HEK293 (cell line): Measurements from ENCODE around the gene EHD2.
A peak's percentile ranks its signal among the peaks of the same experiment; 100 is the strongest.

Experiments used
- CTCF ChIA-PET: fragments of 350-600 bp; formaldehyde crosslinking; extraction: SDS; loops from one replicate; lab custom pipeline; 2021; ENCODE audit warnings: antibody characterized with exemption; lab: Yijun Ruan, JAX
- POLR2A ChIA-PET: fragments of 300-600 bp; formaldehyde crosslinking; extraction: SDS; loops from one replicate; lab custom pipeline; 2020; ENCODE audit warnings: antibody characterized with exemption, inconsistent platforms; lab: Yijun Ruan, JAX
- H3K27ac ChIP-seq: fragments of 200-500 bp; sonication (Bioruptor generic); 2 replicates; pipeline ENCODE4 v1.5.1; 2014; ENCODE audit warnings: low read depth, low read length, control low read depth, inconsistent platforms; ENCODE audit errors: extremely low read depth
- H3K36me3 ChIP-seq, 2 experiments: fragments of 200-500 bp in 1 of 2; sonication (Bioruptor generic) in 1 of 2; 1 replicate in 1 of 2; 2 replicates in 1 of 2; pipeline ENCODE4 v1.5.1; 2014 to 2017; ENCODE audit warnings: inconsistent platforms in 2 of 2, low read length in 2 of 2; ENCODE audit not compliant: control insufficient read depth in 2 of 2, insufficient read depth in 1 of 2
- H3K4me1 ChIP-seq: fragments of 200-500 bp; sonication (Bioruptor generic); 2 replicates; pipeline ENCODE4 v1.5.1; 2014; ENCODE audit warnings: mild to moderate bottlenecking, low read length, inconsistent platforms; ENCODE audit not compliant: control insufficient read depth, insufficient read depth
- H3K4me3 ChIP-seq: 2 replicates; pipeline ENCODE4 v1.5.1; 2011; ENCODE audit warnings: low read depth, mild to moderate bottlenecking, control low read depth, low read length, moderate library complexity
- H3K9me3 ChIP-seq: fragments of 200-500 bp; sonication (Bioruptor generic); 2 replicates; pipeline ENCODE4 v1.5.1; 2014; ENCODE audit warnings: low read depth, low read length, inconsistent platforms; ENCODE audit not compliant: control insufficient read depth, insufficient read depth
- CTCF ChIP-seq: fragments of 450-650 bp; formaldehyde crosslinking; IDR thresholded peaks from 2 replicates; pipeline ENCODE4 v1.5.1; 2016; ENCODE audit warnings: missing biosample characterization, missing genetic modification characterization
- EGR2 ChIP-seq: fragments of 450-650 bp; formaldehyde crosslinking; IDR thresholded peaks from 2 replicates; pipeline ENCODE4 v1.5.1; 2016; ENCODE audit warnings: low read depth, missing biosample characterization, missing genetic modification characterization
- GLI4 ChIP-seq: fragments of 450-650 bp; formaldehyde crosslinking; IDR thresholded peaks from 2 replicates; pipeline ENCODE4 v1.5.1; 2016; ENCODE audit warnings: missing biosample characterization, missing genetic modification characterization
- HOXA7 ChIP-seq: sonication (generic); formaldehyde crosslinking; IDR thresholded peaks from 2 replicates; pipeline ENCODE4 v1.8.1; 2022; ENCODE audit warnings: missing genetic modification reagents, borderline replicate concordance
- PRDM10 ChIP-seq: fragments of 450-650 bp; formaldehyde crosslinking; IDR thresholded peaks from 2 replicates; pipeline ENCODE4 v1.5.1; 2016; ENCODE audit warnings: missing biosample characterization, missing genetic modification characterization
- SP3 ChIP-seq: fragments of 450-650 bp; formaldehyde crosslinking; IDR thresholded peaks from 2 replicates; pipeline ENCODE4 v1.5.1; 2016; ENCODE audit warnings: missing biosample characterization, missing genetic modification characterization
- SP7 ChIP-seq: fragments of 450-650 bp; formaldehyde crosslinking; IDR thresholded peaks from 2 replicates; pipeline ENCODE4 v1.5.1; 2016; ENCODE audit warnings: missing biosample characterization, missing genetic modification characterization
- ZBTB48 ChIP-seq: fragments of 450-650 bp; formaldehyde crosslinking; IDR thresholded peaks from 2 replicates; pipeline ENCODE4 v1.5.1; 2016; ENCODE audit warnings: missing biosample characterization, missing genetic modification characterization
- ZNF138 ChIP-seq: fragments of 450-650 bp; formaldehyde crosslinking; IDR thresholded peaks from 2 replicates; pipeline ENCODE4 v1.5.1; 2016; ENCODE audit warnings: missing biosample characterization, missing genetic modification characterization, borderline replicate concordance
- ZNF146 ChIP-seq: fragments of 450-650 bp; formaldehyde crosslinking; IDR thresholded peaks from 2 replicates; pipeline ENCODE4 v1.5.1; 2016; ENCODE audit warnings: missing biosample characterization, missing genetic modification characterization
- ZNF23 ChIP-seq: fragments of 450-650 bp; formaldehyde crosslinking; IDR thresholded peaks from 2 replicates; pipeline ENCODE4 v1.5.1; 2016; ENCODE audit warnings: missing biosample characterization, missing genetic modification characterization, borderline replicate concordance
- ZNF248 ChIP-seq: fragments of 450-650 bp; formaldehyde crosslinking; IDR thresholded peaks from 2 replicates; pipeline ENCODE4 v1.5.1; 2017; ENCODE audit warnings: missing biosample characterization, missing genetic modification characterization
- ZNF280D ChIP-seq: fragments of 450-650 bp; formaldehyde crosslinking; IDR thresholded peaks from 2 replicates; pipeline ENCODE4 v1.5.1; 2016; ENCODE audit warnings: missing biosample characterization, missing genetic modification characterization
- ZNF366 ChIP-seq: fragments of 450-650 bp; formaldehyde crosslinking; conservative IDR thresholded peaks from 2 replicates; pipeline ENCODE4 v1.5.1; 2016; ENCODE audit warnings: missing biosample characterization, missing genetic modification characterization
- ZNF580 ChIP-seq: fragments of 450-650 bp; formaldehyde crosslinking; IDR thresholded peaks from 2 replicates; pipeline ENCODE4 v1.5.1; 2016; ENCODE audit warnings: missing biosample characterization, missing genetic modification characterization
- ZNF629 ChIP-seq: fragments of 450-650 bp; formaldehyde crosslinking; IDR thresholded peaks from 2 replicates; pipeline ENCODE4 v1.5.1; 2017; ENCODE audit warnings: missing biosample characterization, missing genetic modification characterization
- ZNF670 ChIP-seq: fragments of 450-650 bp; formaldehyde crosslinking; IDR thresholded peaks from 2 replicates; pipeline ENCODE4 v1.5.1; 2016; ENCODE audit warnings: missing biosample characterization, missing genetic modification characterization, low read depth
- ZSCAN23 ChIP-seq: fragments of 450-650 bp; formaldehyde crosslinking; IDR thresholded peaks from 2 replicates; pipeline ENCODE4 v1.5.1; 2016; ENCODE audit warnings: missing biosample characterization, missing genetic modification characterization
- ZXDB ChIP-seq: fragments of 450-650 bp; formaldehyde crosslinking; IDR thresholded peaks from 2 replicates; pipeline ENCODE4 v1.5.1; 2016; ENCODE audit warnings: missing biosample characterization, missing genetic modification characterization
- TF ChIP-seq, protein P1 (sequence below): fragments of 450-650 bp; formaldehyde crosslinking; IDR thresholded peaks from 2 replicates; pipeline ENCODE4 v1.5.1; 2017; ENCODE audit warnings: missing biosample characterization, missing genetic modification characterization

Gene EHD2

GRCh38 chr19:47790398-47790814 lies 77.2 kb downstream of the EHD2 start (continued):
- TF ChIP-seq ZNF629 (tag by site-specific recombination) (0 out of 2 replicates have a peak, but pooled peaks have one; percentile 24), CTCF (tag by site-specific recombination) (peak; percentile 85), SP3 (tag by site-specific recombination) (peak; percentile 36; the same call in 1 of the 2 replicates), PRDM10 (peak; percentile 51), ZNF138 (tag by site-specific recombination) (no peak), ZNF670 (tag by site-specific recombination) (no peak), SP7 (tag by site-specific recombination) (peak; percentile 29; the same call in 1 of the 2 replicates), EGR2 (tag by site-specific recombination) (peak; percentile 42), ZNF366 (tag by site-specific recombination) (0 out of 2 replicates have a peak, but pooled peaks have one; percentile 32), ZXDB (tag by site-specific recombination) (0 out of 2 replicates have a peak, but pooled peaks have one; percentile 15), ZNF248 (tag by site-specific recombination) (no peak)
- TF ChIP-seq, protein P1, sequence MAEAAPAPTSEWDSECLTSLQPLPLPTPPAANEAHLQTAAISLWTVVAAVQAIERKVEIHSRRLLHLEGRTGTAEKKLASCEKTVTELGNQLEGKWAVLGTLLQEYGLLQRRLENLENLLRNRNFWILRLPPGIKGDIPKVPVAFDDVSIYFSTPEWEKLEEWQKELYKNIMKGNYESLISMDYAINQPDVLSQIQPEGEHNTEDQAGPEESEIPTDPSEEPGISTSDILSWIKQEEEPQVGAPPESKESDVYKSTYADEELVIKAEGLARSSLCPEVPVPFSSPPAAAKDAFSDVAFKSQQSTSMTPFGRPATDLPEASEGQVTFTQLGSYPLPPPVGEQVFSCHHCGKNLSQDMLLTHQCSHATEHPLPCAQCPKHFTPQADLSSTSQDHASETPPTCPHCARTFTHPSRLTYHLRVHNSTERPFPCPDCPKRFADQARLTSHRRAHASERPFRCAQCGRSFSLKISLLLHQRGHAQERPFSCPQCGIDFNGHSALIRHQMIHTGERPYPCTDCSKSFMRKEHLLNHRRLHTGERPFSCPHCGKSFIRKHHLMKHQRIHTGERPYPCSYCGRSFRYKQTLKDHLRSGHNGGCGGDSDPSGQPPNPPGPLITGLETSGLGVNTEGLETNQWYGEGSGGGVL (tag by site-specific recombination) = peak; percentile 84

DNA sequence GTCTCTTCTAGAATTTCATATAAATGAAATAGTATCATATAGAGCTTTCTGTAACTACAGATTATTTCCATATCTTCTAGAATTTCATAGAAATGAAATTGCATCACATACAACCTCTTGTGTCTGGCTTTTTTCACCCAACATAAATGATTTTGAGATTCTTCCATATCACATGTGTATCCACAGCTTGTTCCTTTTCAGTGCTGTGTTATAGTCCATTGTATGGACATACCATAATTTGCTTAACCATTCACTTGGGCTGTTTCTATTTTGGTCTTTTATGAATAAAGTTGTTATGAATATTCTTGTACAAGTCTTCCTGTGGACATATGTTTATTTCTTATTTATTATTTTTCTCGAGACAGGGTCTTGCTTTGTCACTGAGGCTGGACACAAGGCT lies 79.4 kb downstream of the EHD2 start:
- H3K4me1 ChIP-seq = no peaks in the 10 kb centered on the region
- no peak overlapping the region for H3K27ac ChIP-seq
- H3K4me3 ChIP-seq = no peak overlapping the region
- H3K36me3 ChIP-seq = no peaks in the 10 kb centered on the region; a peak in 1 of 3 replicates
- POLR2A ChIA-PET = no interaction called here
- no peaks in the 10 kb centered on the region for H3K9me3 ChIP-seq
- TF ChIP-seq ZBTB48 (tag by site-specific recombination) (no peak), GLI4 (no peak), HOXA7 (no peak), ZNF580 (tag by site-specific recombination) (peak; percentile 79), ZNF146 (tag by site-specific recombination) (peak; percentile 90), ZNF280D (tag by site-specific recombination) (peak; percentile 44; the same call in 1 of the 2 replicates), ZNF23 (tag by site-specific recombination) (no peak), ZSCAN23 (tag by site-specific recombination) (no peak)
- TF ChIP-seq, all 188 proteins: peak for 3
- CTCF ChIA-PET = interaction anchor here (0.6 to 7.9 kb wide), 7 partner anchors 11 to 77 kb away, joined by 3 to 197 read pairs (median 3); no protein-coding TSS in a partner anchor
